ENCODE data around the gene C1QL2. TPM values are rescaled to one million over a fixed set of nuclear protein-coding genes. Genes with fewer than 3 reads are reported as not detected.

C1QL2 gene
- total RNA-seq = not detected

DNA sequence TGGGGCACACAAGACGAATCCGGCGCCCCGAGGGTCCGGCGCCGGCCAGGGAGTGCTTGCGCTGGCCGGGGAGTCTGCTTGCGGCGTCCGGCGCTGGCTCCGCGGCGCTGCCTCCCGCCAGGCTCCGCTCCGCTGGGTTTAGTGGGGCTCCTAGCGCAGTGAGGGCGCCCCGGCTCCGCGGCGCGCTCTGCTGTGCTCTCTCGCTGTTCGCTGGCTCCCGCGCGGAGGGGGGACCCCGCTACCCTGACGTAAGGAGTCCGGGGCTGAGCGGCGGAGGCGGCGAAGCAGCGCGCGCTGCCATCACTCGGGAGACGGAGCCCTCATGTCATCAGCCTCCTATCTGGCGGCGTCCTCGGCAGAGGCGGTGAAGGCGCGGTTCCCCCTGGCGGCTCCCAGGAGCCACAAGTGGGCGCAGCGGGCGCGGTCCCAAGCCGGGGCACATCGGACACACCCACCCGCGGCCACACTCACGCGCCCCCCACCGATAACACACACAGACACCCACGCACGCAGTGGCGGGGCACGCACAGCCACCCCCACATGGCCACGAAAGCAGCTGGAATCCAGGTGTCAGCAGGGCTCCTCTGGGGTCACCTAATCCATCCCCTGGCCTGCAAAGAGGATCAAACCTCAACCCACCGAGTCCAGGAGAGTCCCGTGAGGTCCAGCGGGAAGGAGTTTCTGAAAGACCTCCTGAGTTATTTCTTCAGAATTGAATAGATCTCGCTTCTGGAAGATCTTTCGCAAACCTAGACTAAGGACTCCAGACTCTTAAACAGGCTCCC is at the start of gene C1QL2:
Gene C1QL2, minus strand, starts transcription at position 189 of the 785 bp plus-strand sequence. CDS start 482 bp downstream, outside the sequence.
- no peaks in the 10 kb centered on the region for H3K36me3 Mint-ChIP-seq (ENCODE audit: insufficient read depth)
- DNase-seq (no peak), ATAC-seq (peak; percentile 8 to 28)
- H3K4me1 Mint-ChIP-seq (ENCODE audit: low read depth) = no peaks in the 10 kb centered on the region
- no peaks in the 10 kb centered on the region for H3K9me3 Mint-ChIP-seq
- H3K27me3 Mint-ChIP-seq (ENCODE audit: low read depth) = peaks cover 58% of the 10 kb centered on the region
- H3K4me3 Mint-ChIP-seq = no peak within 1 kb of the TSS

DNA sequence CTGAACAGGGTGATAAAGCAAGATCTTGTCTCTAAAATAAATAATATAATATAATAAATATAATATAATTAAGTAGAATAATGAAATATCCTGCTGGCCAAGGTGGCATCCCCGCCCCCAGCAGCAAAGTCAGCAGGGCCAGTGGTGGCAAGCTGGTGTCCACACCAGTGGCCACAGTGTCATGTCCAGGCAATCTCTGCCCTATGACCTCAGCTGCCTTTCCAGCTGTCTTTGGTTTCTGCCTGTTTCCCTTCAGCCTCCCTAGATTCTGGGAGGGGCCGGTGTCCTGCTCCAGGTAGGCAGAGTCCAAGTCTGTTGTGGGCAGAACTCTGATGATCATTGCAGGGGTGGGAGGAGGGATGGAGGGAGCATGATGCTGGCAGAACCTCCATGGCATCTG is 48.9 kb upstream of the C1QL2 start:
- Mint-ChIP-seq H3K36me3 (ENCODE audit: insufficient read depth) (no peaks in the 10 kb centered on the region), H3K4me3 (no peak overlapping the region), H3K27me3 (ENCODE audit: low read depth) (peaks cover 5% of the 10 kb centered on the region), H3K4me1 (ENCODE audit: low read depth) (no peaks in the 10 kb centered on the region), H3K9me3 (no peaks in the 10 kb centered on the region)
- no peak for DNase-seq
- no peak for ATAC-seq

DNA sequence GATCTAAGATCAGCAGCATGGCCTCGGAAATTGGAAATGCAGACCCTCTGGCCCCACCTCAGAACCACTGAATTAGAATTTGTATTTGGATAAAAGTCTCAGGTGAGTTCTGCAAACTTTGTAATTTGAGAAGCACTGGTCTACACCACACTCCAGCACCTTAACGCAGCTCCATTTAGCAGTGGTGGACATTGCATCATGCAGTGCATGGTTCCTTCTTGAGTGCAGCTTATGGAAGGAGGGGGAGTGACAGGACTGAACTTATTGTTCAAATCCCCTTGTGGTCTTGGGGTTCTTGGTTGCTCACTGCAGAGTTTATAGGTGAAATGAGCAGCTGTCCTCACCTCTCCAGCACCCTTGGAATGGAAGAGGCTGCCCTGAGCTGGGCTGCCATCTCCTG is 47.6 kb upstream of the C1QL2 start:
- ATAC-seq (no peak), DNase-seq (no peak)
- Mint-ChIP-seq H3K27me3 (ENCODE audit: low read depth) (peaks cover 3% of the 10 kb centered on the region), H3K9me3 (no peaks in the 10 kb centered on the region), H3K4me3 (no peak overlapping the region), H3K4me1 (ENCODE audit: low read depth) (no peaks in the 10 kb centered on the region), H3K36me3 (ENCODE audit: insufficient read depth) (no peaks in the 10 kb centered on the region)

DNA sequence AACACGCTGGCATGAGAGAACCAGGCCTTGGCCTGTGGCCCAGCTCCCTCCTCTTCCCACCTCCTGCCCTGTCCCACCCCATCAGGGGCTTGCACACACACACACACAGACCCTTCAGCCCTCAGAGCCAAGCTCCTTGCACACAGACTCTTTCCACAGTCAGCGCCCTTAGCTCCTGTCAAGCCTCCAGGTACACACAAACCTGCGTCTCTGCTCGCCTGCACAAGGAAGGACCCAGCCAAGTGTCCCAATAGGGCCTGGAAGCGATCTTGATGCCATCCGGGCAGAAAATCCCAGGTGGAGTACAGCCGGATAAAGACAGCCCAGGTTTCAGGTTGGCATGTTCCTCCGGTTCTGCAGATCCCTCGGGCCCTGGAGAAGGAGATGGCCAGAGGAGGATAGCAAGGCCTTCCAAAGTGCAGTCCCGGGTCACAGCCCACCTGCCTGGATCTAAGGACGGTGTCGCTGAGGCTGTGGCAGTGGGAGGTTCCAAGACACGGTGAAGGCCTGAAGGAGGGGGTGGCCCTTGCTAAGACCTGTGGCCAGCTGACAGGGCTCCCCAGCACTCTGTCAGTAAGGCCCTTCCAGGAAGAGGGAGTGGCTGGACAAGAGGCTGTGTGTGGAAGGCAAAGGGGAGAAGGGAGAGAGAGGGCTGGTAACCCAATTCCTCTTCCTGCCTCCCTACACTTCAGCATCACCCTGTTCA is 46.6 kb upstream of the C1QL2 start:
- Mint-ChIP-seq H3K4me1 (ENCODE audit: low read depth) (no peaks in the 10 kb centered on the region), H3K27me3 (ENCODE audit: low read depth) (peaks cover 3% of the 10 kb centered on the region), H3K9me3 (no peaks in the 10 kb centered on the region), H3K4me3 (no peak overlapping the region), H3K36me3 (ENCODE audit: insufficient read depth) (no peaks in the 10 kb centered on the region)
- DNase-seq = no peak
- ATAC-seq = peak in 1 of 2 donors; percentile 5

DNA sequence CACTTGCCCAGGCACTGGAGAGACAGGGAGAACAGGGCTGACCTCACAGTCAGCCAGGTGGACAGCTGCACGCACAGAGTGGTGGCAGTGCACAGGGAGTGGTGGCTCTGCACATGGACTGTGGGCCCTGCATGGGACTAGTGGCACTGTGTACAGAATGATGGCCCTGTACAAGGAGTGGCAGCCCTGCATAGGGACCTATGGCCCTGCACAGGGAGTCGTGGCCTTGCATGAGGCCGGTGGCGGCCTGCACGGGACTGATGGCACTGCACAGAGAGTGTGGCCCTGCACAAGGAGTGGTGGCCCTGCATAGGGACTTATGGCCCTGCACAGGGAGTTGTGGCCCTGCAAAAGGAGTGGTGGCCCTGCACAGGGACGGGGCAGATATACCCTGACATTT is 46.0 kb upstream of the C1QL2 start:
- H3K36me3 Mint-ChIP-seq (ENCODE audit: insufficient read depth) = no peaks in the 10 kb centered on the region
- peaks cover 2% of the 10 kb centered on the region for H3K27me3 Mint-ChIP-seq (ENCODE audit: low read depth)
- no peak overlapping the region for H3K4me3 Mint-ChIP-seq
- H3K9me3 Mint-ChIP-seq = no peaks in the 10 kb centered on the region
- no peaks in the 10 kb centered on the region for H3K4me1 Mint-ChIP-seq (ENCODE audit: low read depth)
- DNase-seq = no peak
- ATAC-seq = peak in 1 of 2 donors; percentile 11

- Mint-ChIP-seq H3K27me3 (ENCODE audit: low read depth) (peaks cover 3% of the 10 kb centered on the region), H3K9me3 (no peaks in the 10 kb centered on the region), H3K4me3 (no peak overlapping the region), H3K36me3 (ENCODE audit: insufficient read depth) (no peaks in the 10 kb centered on the region), H3K4me1 (ENCODE audit: low read depth) (no peaks in the 10 kb centered on the region)
- ATAC-seq (no peak), DNase-seq (no peak)
Measured at GRCh38 chr2:119202610-119203310, 44.2 kb upstream of the C1QL2 start.

DNA sequence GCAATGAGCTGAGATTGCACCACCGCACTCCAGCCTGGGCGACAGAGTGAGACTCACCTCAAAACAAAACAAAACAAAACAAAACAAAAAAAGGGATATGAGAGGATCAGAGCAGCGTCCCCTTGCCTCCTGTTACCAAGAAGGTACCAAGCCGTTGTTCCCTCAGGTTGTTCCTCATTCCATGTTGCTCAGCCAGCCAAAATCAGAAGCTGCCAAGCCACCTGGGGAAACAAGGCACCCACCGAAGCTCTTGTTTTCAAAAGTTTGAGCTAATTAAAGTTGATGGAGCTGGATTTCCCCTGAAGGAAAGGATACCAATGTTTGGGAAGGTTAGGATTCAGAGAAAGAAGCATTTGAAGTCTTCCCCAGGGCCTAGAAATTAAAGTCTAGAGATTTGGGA is 43.3 kb upstream of the C1QL2 start:
- DNase-seq (no peak), ATAC-seq (no peak)
- H3K36me3 Mint-ChIP-seq (ENCODE audit: insufficient read depth) = no peaks in the 10 kb centered on the region
- H3K4me3 Mint-ChIP-seq = no peak overlapping the region
- H3K9me3 Mint-ChIP-seq = no peaks in the 10 kb centered on the region
- H3K27me3 Mint-ChIP-seq (ENCODE audit: low read depth) = peaks cover 6% of the 10 kb centered on the region
- H3K4me1 Mint-ChIP-seq (ENCODE audit: low read depth) = no peaks in the 10 kb centered on the region

GRCh38 chr2:119198240-119198840 is 39.8 kb upstream of the C1QL2 start:
- no peak overlapping the region for H3K4me3 Mint-ChIP-seq
- ATAC-seq (no peak), DNase-seq (no peak)
- no peaks in the 10 kb centered on the region for H3K36me3 Mint-ChIP-seq (ENCODE audit: insufficient read depth)
- H3K4me1 Mint-ChIP-seq (ENCODE audit: low read depth) = no peaks in the 10 kb centered on the region
- peaks cover 11% of the 10 kb centered on the region for H3K27me3 Mint-ChIP-seq (ENCODE audit: low read depth)
- no peaks in the 10 kb centered on the region for H3K9me3 Mint-ChIP-seq

DNA sequence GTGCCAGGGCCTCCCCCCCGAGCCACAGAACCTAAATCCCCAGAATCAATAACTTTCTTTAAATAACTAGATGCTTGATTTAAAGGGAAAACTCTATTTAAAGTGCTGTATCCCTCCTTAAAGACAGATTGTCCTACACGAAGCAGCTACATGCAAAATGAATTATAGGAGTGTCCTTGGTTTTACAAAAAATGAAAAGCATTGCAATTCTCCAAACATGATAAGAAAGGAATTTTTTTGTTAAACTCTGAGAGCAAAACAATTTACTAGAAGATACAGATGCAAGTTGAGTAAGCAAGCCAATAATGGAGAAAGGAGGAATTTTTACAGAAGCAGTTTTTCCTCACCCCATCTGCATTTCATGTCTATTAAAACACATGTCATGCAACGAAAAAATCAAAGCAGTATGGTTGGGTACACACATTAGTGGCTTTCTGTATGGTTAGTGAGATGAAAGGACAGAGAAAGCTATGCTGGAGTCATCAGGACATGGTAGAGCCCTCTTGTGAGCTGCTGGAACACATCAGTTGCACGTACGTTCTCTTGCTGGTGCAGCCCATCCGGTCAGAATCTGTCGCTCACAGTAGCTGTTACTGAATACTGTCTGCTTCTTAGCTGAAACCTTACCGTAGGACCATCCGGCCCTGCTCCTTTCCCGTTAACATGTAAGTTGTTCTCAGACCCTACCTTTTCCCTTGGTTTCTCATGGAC is 39.1 kb upstream of the C1QL2 start:
- H3K9me3 Mint-ChIP-seq = no peaks in the 10 kb centered on the region
- H3K4me1 Mint-ChIP-seq (ENCODE audit: low read depth) = no peaks in the 10 kb centered on the region
- H3K4me3 Mint-ChIP-seq = no peak overlapping the region
- ATAC-seq (no peak), DNase-seq (no peak)
- no peaks in the 10 kb centered on the region for H3K36me3 Mint-ChIP-seq (ENCODE audit: insufficient read depth)
- H3K27me3 Mint-ChIP-seq (ENCODE audit: low read depth) = peaks cover 16% of the 10 kb centered on the region

- DNase-seq (no peak), ATAC-seq (no peak)
- Mint-ChIP-seq H3K36me3 (ENCODE audit: insufficient read depth) (no peaks in the 10 kb centered on the region), H3K4me3 (no peak overlapping the region), H3K27me3 (ENCODE audit: low read depth) (peaks cover 16% of the 10 kb centered on the region), H3K4me1 (ENCODE audit: low read depth) (no peaks in the 10 kb centered on the region), H3K9me3 (no peaks in the 10 kb centered on the region)
Measured at GRCh38 chr2:119197126-119197405, 38.5 kb upstream of the C1QL2 start.

- no peaks in the 10 kb centered on the region for H3K4me1 Mint-ChIP-seq (ENCODE audit: low read depth)
- H3K36me3 Mint-ChIP-seq (ENCODE audit: insufficient read depth) = no peaks in the 10 kb centered on the region
- no peak for ATAC-seq
- peaks cover 16% of the 10 kb centered on the region for H3K27me3 Mint-ChIP-seq (ENCODE audit: low read depth)
- no peak for DNase-seq
- no peaks in the 10 kb centered on the region for H3K9me3 Mint-ChIP-seq
- H3K4me3 Mint-ChIP-seq = no peak overlapping the region
Measured at GRCh38 chr2:119196301-119197125, 38.0 kb upstream of the C1QL2 start.

GRCh38 chr2:119195887-119196286 is 37.3 kb upstream of the C1QL2 start:
- no peak for ATAC-seq
- Mint-ChIP-seq H3K36me3 (ENCODE audit: insufficient read depth) (no peaks in the 10 kb centered on the region), H3K27me3 (ENCODE audit: low read depth) (peaks cover 16% of the 10 kb centered on the region), H3K4me1 (ENCODE audit: low read depth) (no peaks in the 10 kb centered on the region), H3K4me3 (no peak overlapping the region), H3K9me3 (no peaks in the 10 kb centered on the region)
- no peak for DNase-seq

DNA sequence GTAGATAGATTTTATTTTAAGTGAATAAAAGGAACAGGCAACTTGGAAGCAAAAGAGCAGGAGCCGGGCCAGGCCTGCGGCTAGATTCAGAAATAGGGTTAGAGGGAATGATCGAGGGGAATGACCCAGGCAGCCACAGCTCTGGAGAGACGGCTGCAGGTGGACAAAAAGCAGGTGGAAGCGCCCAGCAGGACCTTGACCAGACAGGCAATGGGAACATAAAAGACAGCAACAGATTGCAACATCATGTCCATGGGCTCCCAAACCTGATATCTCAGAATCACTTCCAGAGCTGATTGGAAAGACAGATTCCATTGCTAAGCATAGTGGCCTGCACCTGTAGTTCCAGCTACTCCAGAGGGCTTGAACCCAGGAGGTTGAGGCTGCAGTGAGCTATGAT is 36.5 kb upstream of the C1QL2 start:
- no peak overlapping the region for H3K4me3 Mint-ChIP-seq
- H3K9me3 Mint-ChIP-seq = no peaks in the 10 kb centered on the region
- no peaks in the 10 kb centered on the region for H3K4me1 Mint-ChIP-seq (ENCODE audit: low read depth)
- DNase-seq (no peak), ATAC-seq (no peak)
- no peaks in the 10 kb centered on the region for H3K36me3 Mint-ChIP-seq (ENCODE audit: insufficient read depth)
- peaks cover 19% of the 10 kb centered on the region for H3K27me3 Mint-ChIP-seq (ENCODE audit: low read depth)
